ENCODE data around the gene PRPF19.

PRPF19 gene

GRCh38 chr11:60925868-60926267 lies 19.5 kb upstream of the PRPF19 start:
- Histone ChIP-seq H3K27ac (no peak overlapping the region), H3K4me3 (peak overlapping the region in 1 of 7 experiments; percentile 76)

- peak overlapping the region in 10 of 21 experiments; percentile 10 to 88 (median 63) for H3K27ac ChIP-seq
- H3K4me3 ChIP-seq: peak overlapping the region; percentile 46 to 76 (median 65)
Observed at GRCh38 chr11:60924906-60925853, 18.8 kb upstream of the PRPF19 start.

- Histone ChIP-seq H3K27ac (peak within 1 kb of the TSS in 12 of 21 experiments; percentile 1 to 88 (median 59)), H3K4me3 (peak within 1 kb of the TSS; percentile 46 to 76 (median 65))
Observed at GRCh38 chr11:60924110-60924905, 17.9 kb upstream of the PRPF19 start, which contains the start of gene TMEM132A. Gene TMEM132A, plus strand, starts transcription at chr11:60924460. Its CDS starts 174 bp downstream, at chr11:60924634.

- peak overlapping the region in 1 of 21 experiments; percentile 88 for H3K27ac ChIP-seq
Observed at GRCh38 chr11:60923800-60924109, 17.4 kb upstream of the PRPF19 start.

GRCh38 chr11:60923326-60923725 lies 16.9 kb upstream of the PRPF19 start:
- H3K4me3 ChIP-seq: no peak overlapping the region
- H3K27ac ChIP-seq: no peak overlapping the region

More at GRCh38 chr11:60923800-60924109, 17.4 kb upstream of the PRPF19 start:
- H3K4me3 ChIP-seq: peak overlapping the region in 4 of 7 experiments; percentile 48 to 76 (median 68)

GRCh38 chr11:60922906-60923305 lies 16.5 kb upstream of the PRPF19 start:
- no peak overlapping the region for H3K4me3 ChIP-seq

GRCh38 chr11:60921777-60922335 lies 15.5 kb upstream of the PRPF19 start:
- H3K4me3 ChIP-seq: no peak overlapping the region
- H3K27ac ChIP-seq: no peak overlapping the region

More at GRCh38 chr11:60922906-60923305, 16.5 kb upstream of the PRPF19 start:
- H3K27ac ChIP-seq: no peak overlapping the region

- H3K27ac ChIP-seq: no peak overlapping the region
- H3K4me3 ChIP-seq: no peak overlapping the region
Observed at GRCh38 chr11:60921259-60921658, 14.9 kb upstream of the PRPF19 start.

- Histone ChIP-seq H3K27ac (no peak overlapping the region), H3K4me3 (no peak overlapping the region)
Observed at GRCh38 chr11:60919956-60920355, 13.6 kb upstream of the PRPF19 start.

- H3K27ac ChIP-seq: no peak overlapping the region
- no peak overlapping the region for H3K4me3 ChIP-seq
Observed at GRCh38 chr11:60919320-60919719, 12.9 kb upstream of the PRPF19 start.

GRCh38 chr11:60918939-60919265 lies 12.5 kb upstream of the PRPF19 start:
- no peak overlapping the region for H3K27ac ChIP-seq
- H3K4me3 ChIP-seq: no peak overlapping the region

GRCh38 chr11:60918251-60918938 lies 12.0 kb upstream of the PRPF19 start:
- H3K27ac ChIP-seq: no peak overlapping the region
- no peak overlapping the region for H3K4me3 ChIP-seq

- Histone ChIP-seq H3K4me3 (no peak overlapping the region), H3K27ac (peak overlapping the region in 1 of 21 experiments; percentile 2)
Observed at GRCh38 chr11:60917267-60917666, 10.9 kb upstream of the PRPF19 start.

- Histone ChIP-seq H3K27ac (peak overlapping the region in 1 of 21 experiments; percentile 2), H3K4me3 (no peak overlapping the region)
Observed at GRCh38 chr11:60916669-60917206, 10.4 kb upstream of the PRPF19 start.

GRCh38 chr11:60915248-60915914 lies 9.0 kb upstream of the PRPF19 start:
- H3K27ac ChIP-seq: peak overlapping the region in 18 of 21 experiments; percentile 22 to 98 (median 92)

GRCh38 chr11:60914633-60915247 lies 8.4 kb upstream of the PRPF19 start:
- H3K27ac ChIP-seq: peak overlapping the region in 20 of 21 experiments; percentile 81 to 98 (median 93)
- peak overlapping the region; percentile 63 to 82 (median 75) for H3K4me3 ChIP-seq

More at GRCh38 chr11:60915248-60915914, 9.0 kb upstream of the PRPF19 start:
- peak overlapping the region; percentile 63 to 82 (median 75) for H3K4me3 ChIP-seq

- H3K4me3 ChIP-seq: peak within 1 kb of the TSS; percentile 63 to 82 (median 75)
- peak within 1 kb of the TSS; percentile 77 to 98 (median 93) for H3K27ac ChIP-seq
Observed at GRCh38 chr11:60913793-60914632, 7.6 kb upstream of the PRPF19 start, which contains the start of gene TMEM109. Gene TMEM109, plus strand, starts transcription at chr11:60914158. Its CDS starts 5,536 bp downstream, at chr11:60919694.

Measured in skin epidermis (tissue), 12 donors.